ENCODE results near the gene MYMK.

The MYMK gene

DNA sequence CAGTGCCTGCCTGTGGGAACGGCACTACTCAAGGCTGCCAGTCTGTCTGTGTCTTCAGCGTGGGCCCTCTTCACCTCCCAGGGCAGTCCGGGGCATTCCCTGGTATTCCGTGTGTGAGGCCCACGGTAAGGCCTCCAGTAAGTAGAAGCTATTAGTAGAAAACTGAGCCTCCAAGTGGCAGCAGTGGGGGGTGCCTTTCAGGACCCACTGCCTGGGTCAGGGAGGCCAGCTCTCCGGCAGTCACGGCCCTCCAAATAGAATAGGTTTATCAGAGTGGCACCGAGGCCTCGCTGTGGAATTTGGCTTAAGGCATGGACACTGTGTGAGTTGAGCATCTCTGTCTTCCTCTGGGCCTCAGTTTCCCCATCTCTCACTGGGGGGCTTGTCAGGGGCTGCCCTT lies 32.8 kb upstream of the MYMK start:
- FAIRE-seq = no peak

DNA sequence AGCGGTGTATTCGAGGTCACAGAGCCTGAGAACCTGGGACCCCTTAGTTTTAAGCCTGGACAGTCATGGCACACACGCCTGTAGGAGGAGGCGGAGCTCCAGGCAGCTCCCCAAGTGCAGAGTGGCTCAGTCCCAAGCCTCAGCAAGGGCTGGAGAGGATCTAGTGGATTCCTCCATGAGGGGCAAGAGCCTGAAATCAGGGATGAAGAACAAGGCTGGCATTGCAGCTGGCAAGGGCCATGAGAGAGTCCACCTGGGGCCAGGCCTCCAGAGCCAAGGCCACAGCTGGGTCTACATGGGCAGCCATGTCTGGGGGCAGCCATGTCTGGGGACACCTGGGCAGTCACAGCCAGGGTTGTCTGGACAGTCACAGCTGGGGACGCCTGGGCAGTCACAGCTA lies 31.6 kb upstream of the MYMK start:
- FAIRE-seq = no peak

DNA sequence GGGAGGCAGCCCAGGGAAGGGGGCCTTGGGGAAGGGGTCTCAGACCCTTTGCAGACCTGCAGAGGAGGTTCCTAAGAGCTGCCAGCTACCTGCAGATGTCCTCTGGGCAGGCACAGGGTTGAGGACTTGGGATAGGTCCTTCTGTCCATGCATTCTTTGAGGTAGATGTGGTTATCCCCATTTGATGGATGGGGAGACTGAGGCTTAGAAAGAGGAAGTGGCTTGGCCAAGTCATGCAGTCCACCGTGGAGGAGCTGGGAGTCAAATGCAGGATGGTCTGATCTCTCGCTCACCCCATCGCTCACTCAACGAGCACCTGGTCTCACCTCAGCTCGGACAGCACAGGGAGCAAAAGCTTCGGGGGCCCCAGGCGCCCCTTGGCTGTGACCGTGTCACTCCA lies 30.0 kb upstream of the MYMK start:
- no peak for FAIRE-seq

DNA sequence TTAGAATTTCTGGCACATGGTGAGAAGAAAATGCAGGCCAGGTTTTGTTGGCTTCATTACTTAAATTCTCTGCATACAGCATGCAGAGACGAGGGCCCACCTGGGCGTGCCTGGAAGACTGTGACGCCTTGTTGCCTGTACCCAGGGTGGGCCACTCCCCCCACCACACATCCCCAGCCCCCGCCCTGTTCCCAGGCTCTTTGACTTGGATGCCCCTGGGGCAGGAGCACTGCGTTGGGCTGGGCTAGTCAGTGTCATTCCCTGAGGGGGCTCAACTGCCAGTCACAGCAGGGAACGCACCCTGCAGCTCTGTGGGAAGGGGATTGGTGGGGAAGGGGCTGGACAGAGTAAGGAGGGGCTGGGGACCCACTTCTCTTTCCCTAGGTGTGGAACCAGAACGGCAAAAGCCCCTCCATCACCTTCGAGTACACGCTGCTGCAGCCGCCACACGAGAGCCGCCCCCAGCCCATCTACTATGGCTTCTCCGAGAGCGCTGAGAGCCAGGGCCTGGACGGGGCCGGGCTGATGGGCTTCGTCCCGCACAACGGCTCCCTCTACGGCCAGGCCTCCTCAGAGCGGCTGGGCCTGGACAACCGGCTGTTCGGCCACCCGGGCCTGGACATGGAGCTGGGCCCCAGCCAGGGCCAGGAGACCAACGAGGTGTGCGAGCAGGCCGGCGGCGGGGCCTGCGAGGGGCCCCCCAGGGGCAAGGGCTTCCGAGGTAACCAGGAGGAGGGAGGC lies 29.4 kb upstream of the MYMK start:
- no peak for FAIRE-seq

DNA sequence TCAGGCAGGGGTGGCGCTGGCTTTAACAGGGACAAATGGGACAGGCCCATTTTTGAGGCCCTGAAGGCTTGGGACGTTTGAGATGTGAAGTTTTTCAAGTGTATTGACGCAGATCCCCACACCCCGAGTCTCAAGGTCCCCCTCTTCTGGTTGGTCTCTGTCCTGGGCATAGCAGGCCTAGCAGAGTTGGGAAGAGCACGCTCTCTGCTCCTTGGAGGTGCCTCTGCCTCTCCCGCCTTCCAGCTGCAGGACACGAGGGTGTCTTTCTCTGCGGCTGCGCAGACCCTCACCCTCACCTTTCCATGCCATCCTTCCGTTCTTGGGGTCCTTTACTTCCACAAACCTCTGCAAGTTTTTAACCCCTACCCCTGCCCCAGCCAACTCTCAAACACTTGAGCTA lies 28.4 kb upstream of the MYMK start:
- FAIRE-seq = no peak

DNA sequence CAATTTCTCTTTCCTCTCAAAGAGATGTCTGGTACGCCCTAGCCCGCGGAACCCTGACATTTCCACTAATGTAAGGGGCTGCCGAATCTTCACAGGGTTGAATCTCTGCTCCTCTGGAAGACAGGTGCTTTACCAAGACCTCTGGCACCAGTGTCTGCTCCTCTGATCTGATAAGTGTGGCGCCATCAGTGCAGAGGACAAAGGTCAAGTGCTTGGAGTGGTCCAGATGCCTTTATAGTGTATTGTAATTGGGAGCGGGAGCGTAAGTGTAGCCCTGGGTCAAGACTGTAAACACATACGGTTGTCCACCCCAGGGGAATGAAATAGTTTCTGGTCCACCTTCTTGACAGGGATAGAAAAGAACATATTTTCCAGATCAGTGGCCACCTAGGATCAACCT lies 27.5 kb upstream of the MYMK start:
- FAIRE-seq = no peak

DNA sequence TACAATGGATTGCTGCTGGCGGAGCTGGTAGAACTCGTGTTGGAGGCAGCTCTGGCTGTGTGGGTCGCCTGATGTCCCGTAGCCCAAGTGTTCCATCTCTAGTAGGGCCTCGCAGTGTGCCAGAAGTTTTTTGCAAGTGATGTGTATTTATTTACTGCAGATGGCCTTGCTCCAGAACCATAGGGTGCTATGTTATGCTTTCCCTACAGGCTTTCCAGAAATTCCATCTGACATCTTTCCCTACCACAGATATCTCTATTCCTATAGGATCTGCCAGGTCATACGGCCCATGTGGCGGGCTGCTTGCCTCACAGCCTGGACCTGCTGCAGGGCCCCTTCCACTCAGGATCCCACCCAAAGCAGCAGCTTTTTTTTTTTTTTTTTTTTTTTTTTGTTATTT lies 26.7 kb upstream of the MYMK start:
- FAIRE-seq = no peak

DNA sequence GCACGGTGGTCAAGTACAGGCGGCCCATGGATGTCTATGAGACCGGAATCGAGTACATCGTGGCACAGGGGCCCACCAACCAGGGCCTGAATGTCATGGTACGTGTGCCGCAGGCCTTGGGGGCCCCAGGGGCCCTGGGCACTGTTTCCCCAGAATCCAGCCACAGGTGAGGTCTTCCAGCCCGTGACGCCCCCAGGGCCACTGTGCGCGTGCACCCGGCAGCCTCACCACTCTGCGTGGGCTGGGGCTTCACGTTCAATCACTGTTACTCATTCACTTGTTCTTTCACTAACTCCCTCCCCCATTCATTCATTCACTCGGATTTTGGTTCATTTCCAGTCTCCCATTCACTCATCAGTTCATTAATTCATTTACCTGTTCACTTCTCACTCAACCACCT lies 22.4 kb upstream of the MYMK start:
- FAIRE-seq = no peak

DNA sequence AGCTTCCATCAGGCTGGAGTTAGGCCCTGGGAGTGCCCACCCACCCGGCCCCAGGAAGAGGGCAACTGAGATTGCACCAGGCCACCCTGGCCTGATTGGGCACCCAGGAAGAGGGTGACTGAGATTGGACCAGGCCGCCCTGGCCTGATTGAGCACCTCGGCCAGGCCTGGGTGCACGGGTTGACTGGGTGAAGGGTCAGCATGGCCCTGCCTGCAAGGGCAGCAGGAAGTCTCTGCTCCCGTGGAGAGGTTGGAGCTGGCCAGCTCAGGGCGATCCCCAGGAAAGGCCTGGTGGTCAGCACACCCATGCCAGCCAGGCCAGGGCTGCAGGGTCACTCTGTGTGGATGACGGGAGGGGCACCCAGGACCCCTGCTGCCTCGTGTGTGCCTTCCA lies 21.5 kb upstream of the MYMK start:
- no peak for FAIRE-seq

DNA sequence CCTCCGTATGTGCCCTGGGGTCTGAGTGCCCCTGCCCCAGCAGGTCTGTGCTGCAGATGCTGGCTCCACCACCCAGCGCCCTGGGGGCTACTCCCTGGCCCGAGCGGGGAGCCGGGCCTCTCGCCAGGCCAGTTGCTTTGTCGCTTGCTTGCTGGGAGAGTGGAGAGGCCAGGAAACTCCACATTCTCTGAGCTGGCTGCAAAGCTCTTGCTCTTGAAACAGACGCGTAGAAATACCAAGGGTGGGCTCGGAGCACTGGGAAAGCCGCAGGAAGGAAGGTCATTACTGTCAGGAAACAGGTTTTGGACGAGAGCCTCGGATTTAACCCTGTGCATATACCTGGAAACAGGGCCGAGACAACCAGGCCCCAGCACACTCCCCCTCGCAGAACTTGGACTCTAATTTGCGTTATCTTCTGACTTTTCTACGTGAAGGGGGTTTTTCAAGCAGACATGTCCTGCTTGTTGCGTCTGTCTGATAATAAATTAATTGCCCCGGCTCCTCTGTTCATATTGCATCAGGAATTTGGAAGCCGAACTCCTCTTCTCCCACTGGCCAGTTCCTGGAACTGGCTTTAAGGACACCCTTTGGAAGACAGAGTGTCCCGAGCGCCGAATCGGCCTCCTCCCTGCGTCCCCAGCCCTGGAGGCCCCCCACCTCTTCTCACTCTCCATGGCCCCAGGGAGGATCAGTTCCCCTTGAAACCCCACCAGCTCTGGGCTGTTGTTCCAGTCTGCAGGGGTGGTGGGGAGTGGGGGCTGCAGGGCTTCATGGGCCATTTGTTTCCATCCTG lies 20.9 kb upstream of the MYMK start:
- FAIRE-seq = no peak

DNA sequence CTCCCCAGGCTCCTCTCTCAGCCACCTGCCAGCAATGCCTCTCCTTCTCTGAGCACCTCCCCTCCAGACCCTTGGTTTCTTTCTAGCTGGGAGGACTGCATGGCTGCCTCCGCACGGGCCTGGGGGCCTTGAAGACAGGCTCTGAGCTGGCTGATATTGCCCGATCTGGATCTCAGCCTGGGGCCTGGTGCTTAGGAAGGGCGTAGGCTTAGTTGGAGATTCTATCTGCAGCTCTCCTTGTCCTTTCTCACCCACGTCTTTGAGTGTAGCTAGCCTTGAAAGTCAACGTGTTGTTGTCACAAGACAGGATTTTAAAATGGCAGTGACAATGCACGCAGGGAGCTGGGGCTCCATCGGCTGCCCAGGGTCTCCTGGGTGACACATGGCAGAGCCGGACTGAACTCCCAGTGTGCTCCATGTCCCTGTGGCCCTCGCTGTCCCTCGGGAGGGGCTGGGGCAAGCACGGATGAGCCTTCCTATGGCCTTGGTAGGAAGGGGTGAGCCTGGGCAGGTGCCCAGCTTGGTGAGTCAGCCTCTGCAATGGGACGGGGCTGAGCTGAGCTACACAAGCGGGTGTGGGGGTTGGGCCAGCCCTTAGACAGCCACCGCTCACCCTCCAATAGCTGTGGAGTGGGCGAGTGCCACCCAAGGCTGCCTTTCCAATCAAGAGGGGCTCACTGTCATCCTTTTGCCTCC lies 19.2 kb upstream of the MYMK start:
- FAIRE-seq = no peak

DNA sequence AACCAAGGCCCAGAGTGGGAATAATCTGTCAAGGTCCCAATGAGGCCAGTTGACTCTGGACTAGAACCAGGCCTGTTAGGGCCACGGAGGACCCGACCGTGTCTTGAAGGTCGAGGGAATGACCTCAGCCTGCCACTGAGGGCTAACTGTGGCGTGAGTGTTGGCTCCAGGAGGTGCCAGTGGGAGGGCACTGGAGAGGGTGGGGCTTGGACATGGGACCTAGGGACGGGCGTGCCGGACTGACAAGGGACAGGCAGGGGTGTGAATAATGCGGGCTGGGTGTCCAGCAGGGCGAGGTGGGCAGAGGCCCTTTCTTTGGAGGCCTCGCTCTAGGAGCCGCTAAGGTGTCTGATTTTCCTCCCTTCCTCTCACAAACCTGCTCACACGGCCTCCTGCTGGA lies 17.2 kb upstream of the MYMK start:
- no peak for FAIRE-seq

DNA sequence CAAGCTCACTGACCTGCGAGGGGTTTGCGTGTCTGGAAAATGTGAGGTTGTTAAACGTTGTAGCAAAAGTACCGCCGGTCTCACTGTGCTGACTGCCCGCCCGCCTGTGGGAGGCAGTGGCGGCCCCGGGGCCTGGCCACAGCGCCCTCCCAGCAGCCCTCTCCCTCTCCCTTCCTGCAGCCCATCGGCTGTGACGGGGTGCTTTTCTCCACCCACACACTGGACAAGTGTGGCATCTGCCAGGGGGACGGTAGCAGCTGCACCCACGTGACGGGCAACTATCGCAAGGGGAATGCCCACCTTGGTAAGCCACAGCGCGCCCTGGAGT lies 15.9 kb upstream of the MYMK start:
- no peak for FAIRE-seq

DNA sequence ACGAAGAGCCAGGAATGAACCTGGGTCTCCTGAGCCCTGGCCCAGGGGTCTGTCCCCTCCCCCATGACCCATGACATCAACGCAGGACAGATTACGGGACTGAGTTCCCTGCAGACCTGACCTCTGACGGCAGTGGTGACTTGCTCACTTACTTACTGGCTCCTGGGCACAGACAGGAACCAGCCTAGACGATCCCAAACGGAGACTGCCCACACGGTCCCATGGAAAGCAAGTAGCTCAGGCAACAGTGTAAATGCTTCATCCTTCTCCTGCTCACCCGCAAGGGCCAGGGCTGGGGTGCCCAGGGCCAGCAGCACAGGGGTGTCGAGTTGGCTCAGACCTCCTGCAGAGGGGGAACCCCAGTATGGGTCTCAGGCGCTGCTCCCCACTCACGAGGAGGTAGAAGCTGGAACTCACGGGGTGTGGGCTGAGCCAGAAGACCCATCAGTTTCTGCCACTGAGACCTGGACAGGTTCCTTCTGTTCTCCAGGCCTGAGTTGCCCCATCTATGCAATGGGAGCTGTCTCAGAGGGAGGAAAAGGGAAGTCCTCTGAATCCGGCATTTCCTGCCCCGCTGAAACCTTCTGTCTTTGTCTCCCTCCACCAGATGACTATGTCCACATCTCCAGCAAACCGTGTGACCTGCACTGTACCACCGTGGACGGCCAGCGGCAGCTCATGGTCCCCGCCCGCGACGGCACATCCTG lies 15.4 kb upstream of the MYMK start:
- FAIRE-seq = no peak

DNA sequence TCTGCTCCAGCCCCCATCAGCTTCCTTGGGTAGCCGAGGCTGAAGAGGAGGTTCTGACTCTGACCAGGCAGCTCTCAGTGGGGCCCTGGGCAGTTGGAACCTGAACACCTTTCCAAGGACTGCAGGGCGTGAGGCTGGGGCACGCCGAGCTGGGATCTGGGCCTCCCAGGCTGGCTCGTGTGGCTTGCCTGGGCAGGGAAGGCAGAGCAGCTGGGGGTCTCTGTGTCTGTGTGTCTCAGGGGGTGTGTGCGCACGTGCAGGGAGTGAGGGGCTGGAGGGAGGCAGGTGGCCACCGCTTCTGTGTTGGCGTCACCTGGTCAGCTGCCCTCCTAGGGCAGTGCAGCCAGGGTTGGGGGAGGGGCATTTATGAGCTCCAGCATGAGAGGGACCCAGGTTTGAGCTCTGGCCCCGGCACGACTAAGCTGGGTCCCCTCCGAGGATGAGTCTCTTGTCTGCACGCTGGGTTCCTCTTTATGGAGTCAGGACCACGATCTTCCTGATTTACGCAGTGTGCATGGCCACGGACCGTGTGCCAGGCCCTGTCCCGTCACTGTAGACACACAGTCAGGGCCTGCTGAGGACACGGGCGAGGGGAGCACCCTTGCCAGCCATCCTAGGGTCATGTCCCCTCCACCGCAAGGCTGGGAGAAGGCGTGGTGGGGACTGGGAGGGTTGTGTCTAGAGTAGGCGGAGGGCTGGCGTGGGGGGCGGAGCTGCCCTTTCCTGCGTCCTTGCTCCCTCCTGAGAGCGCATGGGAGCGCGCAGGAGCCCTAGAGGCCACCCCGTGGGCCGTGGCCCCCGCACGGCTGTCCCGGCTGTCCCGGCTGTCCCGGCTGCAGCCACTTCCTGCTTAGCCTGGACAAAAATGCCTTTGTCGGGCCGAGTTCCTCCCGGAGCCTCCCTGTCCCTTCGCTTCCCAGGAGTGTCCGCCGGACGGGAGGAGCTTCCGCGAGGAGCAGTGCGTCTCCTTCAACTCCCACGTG lies 14.4 kb upstream of the MYMK start:
- FAIRE-seq = no peak

DNA sequence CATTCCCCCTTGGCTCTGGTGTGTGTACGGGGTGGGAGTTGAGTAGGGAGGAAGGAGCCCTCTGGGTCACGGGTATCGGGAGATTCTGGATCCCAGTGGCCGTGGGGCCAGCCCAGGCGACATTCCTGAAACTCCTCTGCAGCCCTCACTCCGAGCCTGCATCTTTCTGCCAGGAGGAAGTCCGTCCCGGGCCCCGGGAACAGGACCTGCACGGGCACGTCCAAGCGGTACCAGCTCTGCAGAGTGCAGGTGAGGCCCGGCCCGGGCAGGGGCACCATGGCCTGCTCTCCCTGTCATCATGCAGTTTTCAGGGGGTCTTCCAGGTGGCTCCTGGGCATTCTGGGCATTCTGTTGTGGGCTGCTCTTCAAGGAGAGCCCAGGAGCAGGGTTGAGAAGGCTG lies 13.4 kb upstream of the MYMK start:
- FAIRE-seq = no peak

DNA sequence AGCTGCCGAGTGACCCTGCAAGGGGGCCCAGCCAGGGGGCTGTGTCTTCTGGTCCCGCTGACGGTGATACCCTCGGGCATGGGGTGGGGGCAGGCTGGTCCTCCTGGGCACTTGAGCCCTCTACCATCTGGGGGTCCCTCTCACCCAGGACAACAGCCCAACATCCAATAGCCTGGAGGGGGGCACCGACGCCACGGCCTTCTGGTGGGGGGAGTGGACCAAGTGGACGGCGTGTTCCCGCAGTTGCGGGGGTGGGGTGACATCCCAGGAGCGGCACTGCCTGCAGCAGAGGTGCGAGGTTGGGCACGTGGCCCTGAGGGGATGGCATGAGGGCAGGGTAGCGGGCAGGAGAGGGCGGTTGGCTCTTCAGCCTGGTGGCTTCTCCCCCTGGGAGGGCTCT lies 12.5 kb upstream of the MYMK start:
- FAIRE-seq = no peak

DNA sequence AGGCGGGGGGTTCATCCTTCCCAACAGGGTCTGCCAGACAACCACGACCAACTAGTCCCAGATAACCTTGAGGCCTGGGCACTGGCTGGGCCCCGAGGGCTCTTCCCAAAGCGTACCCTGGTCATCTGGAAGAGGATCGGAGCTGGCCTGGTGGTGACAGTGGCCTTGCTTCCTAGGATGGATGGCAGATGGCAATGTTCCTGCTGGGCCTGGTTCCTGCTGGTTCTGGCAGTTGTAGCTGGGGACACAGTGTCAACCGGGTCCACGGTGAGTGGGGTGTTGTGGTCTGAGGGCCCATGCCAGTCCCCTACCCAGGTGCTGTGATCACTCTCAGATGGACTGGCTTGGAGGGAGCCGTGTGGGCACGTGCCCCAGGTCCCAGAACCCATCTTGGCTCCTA lies 11.8 kb upstream of the MYMK start:
- FAIRE-seq = no peak

DNA sequence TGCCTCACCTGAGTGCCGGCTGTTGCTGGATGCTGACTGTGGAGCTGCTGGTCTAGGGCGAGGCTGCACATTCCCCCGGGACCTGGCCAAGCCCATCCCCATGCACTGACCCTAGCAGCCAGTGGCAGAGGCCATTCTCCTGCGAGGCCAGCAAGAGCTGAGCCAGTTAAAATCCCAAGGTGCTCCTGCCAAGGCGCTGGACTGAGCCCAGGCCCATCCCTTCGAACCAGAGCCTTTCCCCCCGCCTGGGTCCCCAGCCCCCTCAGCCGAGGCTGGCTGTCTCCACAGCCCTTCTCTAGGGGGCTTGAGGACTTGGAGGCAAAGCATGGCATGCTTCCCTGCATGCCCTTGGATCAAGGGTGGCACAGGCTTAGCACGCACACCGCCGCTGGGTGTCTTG lies 11.3 kb upstream of the MYMK start:
- FAIRE-seq = no peak

DNA sequence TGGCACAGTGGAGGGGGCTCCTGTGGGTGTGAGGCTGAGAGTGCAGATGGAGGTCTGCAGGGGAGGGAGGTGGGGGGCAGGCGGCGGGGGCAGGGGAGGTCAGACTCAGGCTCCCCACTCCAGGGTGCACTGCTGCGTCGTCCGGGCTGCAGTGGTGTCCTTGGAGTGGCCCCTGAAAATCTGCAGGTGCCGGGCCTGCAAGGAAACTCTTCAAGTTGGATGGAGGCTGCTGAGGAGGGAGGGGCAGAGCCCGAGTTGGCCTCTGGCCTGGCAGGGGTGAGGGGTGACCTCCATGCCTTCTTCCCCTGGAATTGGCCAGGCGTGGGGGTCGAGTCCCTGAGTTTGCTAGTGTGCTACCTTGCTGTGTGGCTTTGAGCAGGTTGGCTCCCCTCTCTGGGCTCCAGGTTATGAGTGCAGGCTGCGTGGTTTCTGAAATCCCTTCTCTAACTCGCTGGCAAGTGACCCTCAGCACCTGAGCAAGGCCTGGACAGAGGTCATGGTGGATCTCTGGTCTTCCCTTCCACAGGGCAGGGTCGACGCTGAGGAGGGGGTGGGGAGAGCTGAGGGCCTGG lies 10.6 kb upstream of the MYMK start:
- no peak for FAIRE-seq

DNA sequence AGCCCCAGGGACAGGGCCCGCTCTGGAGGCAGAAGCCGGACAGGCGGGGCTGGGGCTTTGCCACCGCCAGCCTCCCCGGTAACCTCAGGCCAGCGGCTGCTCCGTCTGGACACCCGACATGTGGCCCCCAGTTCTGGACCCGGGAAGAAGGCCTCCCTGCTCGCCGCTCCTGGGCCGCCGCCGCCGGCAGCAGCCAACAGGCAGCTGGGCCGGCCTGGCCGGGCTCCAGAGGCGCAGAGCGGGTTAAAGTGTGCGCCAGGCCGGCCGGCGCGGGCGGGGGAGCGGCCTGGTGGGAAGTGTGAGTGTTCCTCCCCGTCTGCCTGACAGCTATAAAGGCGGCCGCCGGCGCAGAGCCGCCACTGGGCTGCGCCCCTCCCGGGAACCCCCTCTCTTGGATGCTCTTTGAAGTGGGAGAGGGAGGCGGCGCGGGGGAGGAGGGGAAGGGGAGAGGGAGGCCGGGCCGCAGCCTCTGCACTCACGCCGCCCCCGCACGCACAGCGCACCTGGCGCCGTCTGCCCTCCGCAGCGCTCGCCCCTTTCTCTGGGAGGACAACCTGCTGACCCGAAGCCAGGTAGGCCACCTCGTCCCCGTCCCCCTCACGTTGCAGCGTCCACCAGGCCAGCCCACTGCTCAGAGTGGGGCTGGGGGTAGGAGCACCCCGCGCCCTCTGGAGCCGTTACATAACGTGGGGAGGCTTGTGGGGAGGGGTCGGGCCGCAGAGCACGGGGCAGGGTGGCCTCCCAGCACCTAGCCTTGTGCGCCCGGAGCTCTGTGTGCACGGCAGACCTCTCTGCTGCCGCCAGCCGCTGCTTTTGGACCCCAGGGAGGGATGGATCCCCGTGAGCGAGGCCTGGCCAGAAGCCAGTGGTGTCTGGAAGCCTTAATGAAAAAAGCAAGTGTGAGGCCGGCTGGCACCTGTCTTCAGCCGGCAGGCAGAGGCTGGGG lies 9.9 kb upstream of the MYMK start, which contains the start of gene ADAMTSL2:
ADAMTSL2 (plus strand) TSS at position 359 of the 946 bp plus-strand sequence. CDS start 2,009 bp downstream, outside the sequence.
- no peak for FAIRE-seq
